B cell (primary cell): ENCODE results near the gene SH3RF3.

Experiments
- EZH2 ChIP-seq: IDR thresholded peaks from 2 replicates; pipeline ENCODE4 v1.6.1; 2012; ENCODE audit warnings: borderline replicate concordance, low read depth, mild to moderate bottlenecking, moderate library complexity, low read length; ENCODE audit not compliant: insufficient read depth, poor library complexity, severe bottlenecking
- TF ChIP-seq, protein P1 (sequence below): fragments of 200-600 bp; IDR thresholded peaks from one replicate; pipeline ENCODE4 v1.8.0; 2022; ENCODE audit warnings: antibody characterized with exemption, mild to moderate bottlenecking

GRCh38 chr2:109538546-109538945, 409.5 kb downstream of the SH3RF3 start:
- TF ChIP-seq, protein P1, sequence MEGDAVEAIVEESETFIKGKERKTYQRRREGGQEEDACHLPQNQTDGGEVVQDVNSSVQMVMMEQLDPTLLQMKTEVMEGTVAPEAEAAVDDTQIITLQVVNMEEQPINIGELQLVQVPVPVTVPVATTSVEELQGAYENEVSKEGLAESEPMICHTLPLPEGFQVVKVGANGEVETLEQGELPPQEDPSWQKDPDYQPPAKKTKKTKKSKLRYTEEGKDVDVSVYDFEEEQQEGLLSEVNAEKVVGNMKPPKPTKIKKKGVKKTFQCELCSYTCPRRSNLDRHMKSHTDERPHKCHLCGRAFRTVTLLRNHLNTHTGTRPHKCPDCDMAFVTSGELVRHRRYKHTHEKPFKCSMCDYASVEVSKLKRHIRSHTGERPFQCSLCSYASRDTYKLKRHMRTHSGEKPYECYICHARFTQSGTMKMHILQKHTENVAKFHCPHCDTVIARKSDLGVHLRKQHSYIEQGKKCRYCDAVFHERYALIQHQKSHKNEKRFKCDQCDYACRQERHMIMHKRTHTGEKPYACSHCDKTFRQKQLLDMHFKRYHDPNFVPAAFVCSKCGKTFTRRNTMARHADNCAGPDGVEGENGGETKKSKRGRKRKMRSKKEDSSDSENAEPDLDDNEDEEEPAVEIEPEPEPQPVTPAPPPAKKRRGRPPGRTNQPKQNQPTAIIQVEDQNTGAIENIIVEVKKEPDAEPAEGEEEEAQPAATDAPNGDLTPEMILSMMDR = no peak
- no peak for TF ChIP-seq EZH2
